ENCODE measurements around the gene CAMTA1. TPM values are rescaled to one million over a fixed set of nuclear protein-coding genes. Genes with fewer than 3 reads are reported as not detected.

The CAMTA1 gene
- total RNA-seq, 1 donor from 2014 or later = 47.9 TPM

DNA sequence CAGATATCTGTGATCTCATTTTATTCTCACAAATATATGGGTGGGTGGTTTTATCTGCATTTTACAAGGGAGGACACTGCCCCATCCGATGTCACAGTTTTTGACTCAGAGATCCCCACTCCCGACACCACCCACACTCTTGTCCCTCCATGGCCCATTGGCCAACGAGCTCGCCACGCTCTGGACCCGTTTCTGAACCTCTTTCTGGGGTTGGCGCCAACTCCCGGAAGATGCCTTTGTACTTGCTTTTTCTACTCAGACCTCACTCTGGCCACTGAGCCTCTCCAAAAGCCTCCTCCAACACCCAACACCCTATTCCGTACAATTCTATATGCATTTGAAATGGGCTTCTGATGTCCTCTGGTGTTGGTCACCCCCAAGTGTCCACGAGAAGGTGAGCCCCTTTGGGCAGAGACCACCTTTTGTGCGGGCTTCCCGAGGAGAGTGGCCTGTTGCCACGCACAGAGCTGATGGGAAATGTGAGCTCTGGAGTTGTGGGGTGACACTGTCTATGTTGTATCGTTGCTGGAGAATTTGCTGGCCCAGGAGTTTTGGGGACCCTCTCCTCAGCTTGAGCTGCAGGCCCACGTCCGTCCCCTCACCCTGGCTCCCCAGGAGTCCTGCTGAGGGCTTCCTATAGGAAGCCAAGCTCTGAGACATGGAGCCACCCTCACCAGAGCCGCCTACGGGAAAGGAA is 618.9 kb downstream of the CAMTA1 start:
- H3K27me3 ChIP-seq (ENCODE audit: low read depth) = no peaks in the 10 kb centered on the region
- TF ChIP-seq, protein P1, sequence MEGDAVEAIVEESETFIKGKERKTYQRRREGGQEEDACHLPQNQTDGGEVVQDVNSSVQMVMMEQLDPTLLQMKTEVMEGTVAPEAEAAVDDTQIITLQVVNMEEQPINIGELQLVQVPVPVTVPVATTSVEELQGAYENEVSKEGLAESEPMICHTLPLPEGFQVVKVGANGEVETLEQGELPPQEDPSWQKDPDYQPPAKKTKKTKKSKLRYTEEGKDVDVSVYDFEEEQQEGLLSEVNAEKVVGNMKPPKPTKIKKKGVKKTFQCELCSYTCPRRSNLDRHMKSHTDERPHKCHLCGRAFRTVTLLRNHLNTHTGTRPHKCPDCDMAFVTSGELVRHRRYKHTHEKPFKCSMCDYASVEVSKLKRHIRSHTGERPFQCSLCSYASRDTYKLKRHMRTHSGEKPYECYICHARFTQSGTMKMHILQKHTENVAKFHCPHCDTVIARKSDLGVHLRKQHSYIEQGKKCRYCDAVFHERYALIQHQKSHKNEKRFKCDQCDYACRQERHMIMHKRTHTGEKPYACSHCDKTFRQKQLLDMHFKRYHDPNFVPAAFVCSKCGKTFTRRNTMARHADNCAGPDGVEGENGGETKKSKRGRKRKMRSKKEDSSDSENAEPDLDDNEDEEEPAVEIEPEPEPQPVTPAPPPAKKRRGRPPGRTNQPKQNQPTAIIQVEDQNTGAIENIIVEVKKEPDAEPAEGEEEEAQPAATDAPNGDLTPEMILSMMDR (IDR thresholded peaks at IDR 0.05) = no peak
- ATAC-seq = no peak
- intact Hi-C loops (cut with DNase I) = no loop called here
- DNase-seq = no peak
- H3K27ac ChIP-seq = no peak overlapping the region
- H3K4me1 ChIP-seq = no peaks in the 10 kb centered on the region
- peaks cover 8% of the 10 kb centered on the region for H3K9me3 ChIP-seq
- no peak overlapping the region for H3K4me3 ChIP-seq
- no peaks in the 10 kb centered on the region for H3K36me3 ChIP-seq

DNA sequence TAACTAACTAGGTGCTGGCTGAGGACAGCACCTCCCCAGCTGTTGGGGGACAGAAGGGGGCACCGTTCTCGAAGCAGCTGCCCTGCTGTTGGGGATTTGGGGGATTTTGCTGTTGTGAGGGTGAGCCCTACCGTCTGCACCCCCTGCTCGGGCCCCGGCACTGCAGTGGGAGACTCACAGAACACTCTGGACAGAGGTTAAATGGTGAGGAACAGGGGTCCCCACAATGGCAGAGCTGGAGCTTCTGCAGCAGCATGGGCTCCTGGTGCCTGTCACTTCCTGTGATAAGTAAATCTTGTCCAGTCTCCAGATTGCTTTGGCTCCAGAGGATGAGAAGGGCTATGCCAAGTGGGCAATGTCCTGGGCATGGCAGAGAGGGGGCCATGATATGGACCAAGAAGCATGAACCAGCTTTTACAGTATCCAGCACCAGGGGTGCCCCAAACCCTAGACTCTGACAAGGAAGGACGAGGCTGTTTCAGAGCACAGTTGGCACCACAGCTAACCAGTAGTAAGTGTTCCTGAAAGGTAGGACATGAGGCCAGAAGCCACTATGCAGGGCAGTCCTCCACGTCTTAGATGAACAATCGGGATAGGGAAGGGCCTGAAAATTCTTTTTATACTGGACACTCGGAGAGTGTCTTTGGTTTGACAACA is 620.7 kb downstream of the CAMTA1 start:
- ATAC-seq = no peak
- DNase-seq = no peak
- TF ChIP-seq, protein P1 (IDR thresholded peaks at IDR 0.05) = no peak

DNA sequence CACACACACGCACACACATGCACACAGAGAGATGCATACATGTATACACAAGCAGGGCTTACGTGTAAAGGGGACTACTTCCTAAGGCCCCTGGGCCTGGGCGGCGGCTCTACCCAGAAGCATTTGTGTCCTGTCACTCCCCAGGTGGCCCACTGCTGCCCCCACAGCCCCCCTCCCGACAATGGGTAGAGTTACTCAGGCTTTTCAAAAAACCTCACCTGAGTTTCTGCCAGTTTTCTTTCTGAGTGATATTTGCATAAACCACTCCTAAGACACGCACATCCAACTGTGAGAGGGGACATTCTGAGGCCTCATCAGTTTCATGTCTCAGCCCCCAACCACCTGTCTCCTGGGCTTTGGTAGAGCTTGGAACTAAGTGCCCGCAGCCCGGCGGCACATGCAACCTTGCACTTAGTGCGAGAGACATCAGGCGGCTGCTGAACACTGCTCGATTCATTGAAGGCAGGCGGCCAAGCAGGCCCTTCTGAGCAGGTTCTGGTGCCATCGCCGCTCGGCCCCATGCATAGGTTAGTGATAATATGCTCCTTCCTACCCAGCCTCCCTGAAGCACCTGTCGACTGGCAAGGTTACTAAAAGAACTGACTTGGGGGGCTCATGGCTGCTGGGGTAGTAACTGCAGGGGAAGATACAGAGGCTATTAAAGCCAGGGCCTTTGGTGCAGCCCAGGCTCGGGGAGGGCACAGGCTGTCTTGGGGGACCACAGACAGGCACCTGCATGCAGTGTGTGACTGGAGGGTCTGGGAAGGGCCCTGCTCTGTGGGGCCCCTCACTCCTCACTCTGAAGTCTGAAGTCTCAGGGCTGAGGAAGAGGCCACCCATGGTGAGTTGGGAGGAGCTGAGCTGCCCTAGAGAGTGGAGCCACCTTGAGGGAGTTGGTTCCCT is 621.6 kb downstream of the CAMTA1 start:
- DNase-seq = no peak
- TF ChIP-seq, protein P1 (IDR thresholded peaks at IDR 0.05) = no peak

More for the DNA sequence above, 620.7 kb downstream of the CAMTA1 start:
- Histone ChIP-seq H3K27ac (no peak overlapping the region), H3K9me3 (no peaks in the 10 kb centered on the region), H3K4me3 (no peak overlapping the region), H3K27me3 (ENCODE audit: low read depth) (no peaks in the 10 kb centered on the region), H3K36me3 (no peaks in the 10 kb centered on the region), H3K4me1 (no peaks in the 10 kb centered on the region)
- intact Hi-C loops (cut with DNase I) = no loop called here

DNA sequence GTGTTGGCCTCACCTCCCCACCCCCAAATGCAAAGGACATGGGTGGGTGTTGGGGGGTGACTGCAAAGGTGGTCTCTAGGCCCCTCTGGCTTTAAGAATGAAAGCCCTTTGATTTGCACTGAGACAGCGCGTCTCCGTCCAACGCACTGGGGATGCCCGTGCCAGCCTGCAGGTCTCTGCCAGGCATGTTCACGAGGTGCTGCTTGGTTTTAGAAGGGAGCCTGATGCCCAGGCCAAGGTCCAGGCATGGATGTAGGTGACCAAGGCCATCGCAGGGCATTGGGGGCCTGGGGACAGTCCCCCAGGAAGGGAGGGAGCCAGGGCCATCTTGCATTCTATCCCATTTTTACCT is 622.3 kb downstream of the CAMTA1 start:
- no peak overlapping the region for H3K4me3 ChIP-seq
- no peaks in the 10 kb centered on the region for H3K36me3 ChIP-seq
- intact Hi-C loops (cut with DNase I) = no loop called here
- ATAC-seq (no peak), DNase-seq (no peak)
- TF ChIP-seq, protein P1 (IDR thresholded peaks at IDR 0.05) = no peak
- no peaks in the 10 kb centered on the region for H3K4me1 ChIP-seq
- H3K27me3 ChIP-seq (ENCODE audit: low read depth) = no peaks in the 10 kb centered on the region
- no peaks in the 10 kb centered on the region for H3K9me3 ChIP-seq
- H3K27ac ChIP-seq = no peak overlapping the region

More for the DNA sequence above, 621.6 kb downstream of the CAMTA1 start:
- Histone ChIP-seq H3K4me3 (no peak overlapping the region), H3K27me3 (ENCODE audit: low read depth) (no peaks in the 10 kb centered on the region), H3K27ac (no peak overlapping the region), H3K36me3 (no peaks in the 10 kb centered on the region), H3K4me1 (no peaks in the 10 kb centered on the region), H3K9me3 (no peaks in the 10 kb centered on the region)
- ATAC-seq = no peak
- intact Hi-C loops (cut with DNase I) = no loop called here

DNA sequence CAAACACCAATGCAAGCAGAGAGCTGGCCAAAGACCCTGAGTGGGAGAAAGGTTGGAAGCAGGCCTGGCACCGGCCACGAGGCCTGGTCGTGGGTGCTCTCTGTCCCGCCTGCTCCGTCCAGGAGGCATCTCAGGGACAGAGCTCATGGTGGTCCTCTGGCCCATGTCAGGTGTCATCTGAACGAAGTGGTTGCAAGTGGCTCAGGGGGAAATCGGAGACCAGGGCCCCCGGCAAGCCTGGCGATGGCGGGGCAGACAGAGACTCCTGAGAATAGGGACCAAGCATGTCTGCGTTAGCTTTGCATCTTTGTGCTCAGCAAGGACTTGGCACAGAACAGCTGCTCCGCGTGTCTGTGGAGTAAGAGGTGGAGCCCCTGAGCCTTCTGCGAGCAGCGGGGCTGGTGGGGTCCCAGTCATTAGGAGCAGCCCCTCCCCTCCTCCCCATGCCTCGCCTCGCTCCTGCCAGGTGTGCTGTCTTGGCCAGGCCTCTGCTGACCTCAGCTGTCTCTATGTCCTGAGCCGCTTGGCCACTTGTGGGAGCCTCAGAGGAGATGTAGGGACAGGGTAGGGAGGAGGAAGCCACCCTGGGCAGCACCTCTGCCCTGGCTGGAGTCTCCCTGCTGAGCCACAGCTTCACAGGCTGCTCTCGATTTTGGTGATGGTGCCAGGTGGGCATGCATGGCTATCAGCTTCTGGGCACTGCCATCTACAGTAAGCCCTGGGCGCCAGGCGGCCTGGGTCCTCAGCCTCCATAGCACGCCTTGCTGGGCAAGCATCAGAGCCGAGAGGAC is 622.9 kb downstream of the CAMTA1 start:
- TF ChIP-seq, protein P1 (IDR thresholded peaks at IDR 0.05) = no peak
- no peaks in the 10 kb centered on the region for H3K9me3 ChIP-seq
- H3K4me3 ChIP-seq = no peak overlapping the region
- H3K36me3 ChIP-seq = no peaks in the 10 kb centered on the region
- H3K4me1 ChIP-seq = no peaks in the 10 kb centered on the region
- intact Hi-C loops (cut with DNase I) = no loop called here
- ATAC-seq (peak in 1 of 2 donors; percentile 12), DNase-seq (no peak)
- no peaks in the 10 kb centered on the region for H3K27me3 ChIP-seq (ENCODE audit: low read depth)
- no peak overlapping the region for H3K27ac ChIP-seq

Measured in lower lobe of right lung (tissue), 2 donors.